ENCODE data around the gene STK24. TPM values are rescaled to one million over a fixed set of nuclear protein-coding genes. Genes with fewer than 3 reads are reported as not detected.

The STK24 gene
- total RNA-seq, 1 donor from 2014 or later, result 139 TPM

DNA sequence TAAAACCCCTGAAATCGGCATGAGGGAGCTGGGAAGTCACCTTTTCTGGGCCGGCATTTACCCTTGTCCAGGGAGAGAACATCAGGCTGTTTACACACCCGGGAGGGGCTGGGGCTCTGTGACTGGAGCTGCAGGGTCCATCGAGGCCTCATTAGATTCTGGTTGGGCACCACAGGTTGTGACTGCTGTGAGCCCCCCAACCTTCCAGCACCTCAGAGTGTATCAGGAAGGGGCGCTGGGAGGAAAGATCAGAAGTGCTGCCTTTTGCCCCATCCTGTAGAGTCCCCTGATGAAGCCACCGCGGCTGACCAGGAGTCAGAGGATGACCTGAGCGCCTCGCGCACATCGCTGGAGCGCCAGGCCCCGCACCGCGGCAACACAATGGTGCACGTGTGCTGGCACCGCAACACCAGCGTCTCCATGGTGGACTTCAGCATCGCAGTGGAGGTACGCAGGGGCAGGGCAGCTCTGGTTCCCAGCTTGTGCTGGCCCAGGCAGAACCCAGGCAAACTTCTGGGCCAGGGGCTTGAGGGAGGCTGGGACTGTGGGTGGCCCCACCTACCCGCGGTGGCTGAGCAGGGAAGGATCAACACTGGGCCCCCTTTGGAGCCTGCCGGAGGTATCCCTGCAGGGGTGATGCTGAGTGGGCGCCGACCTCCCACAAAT lies 136.4 kb downstream of the STK24 start:
- H3K27ac Mint-ChIP-seq (ENCODE audit: unreplicated experiment), result no peak overlapping the region
- TF ChIP-seq CTCF (IDR thresholded peaks at IDR 0.05), result no peak
- peaks cover 50% of the 10 kb centered on the region for H3K36me3 Mint-ChIP-seq (ENCODE audit: unreplicated experiment)
- peaks cover 25% of the 10 kb centered on the region for H3K4me1 Mint-ChIP-seq (ENCODE audit: unreplicated experiment)
- DNase-seq (ENCODE audit: extremely low spot score, unreplicated experiment), result no peak
- no peak overlapping the region for H3K4me3 Mint-ChIP-seq (ENCODE audit: unreplicated experiment)
- no peaks in the 10 kb centered on the region for H3K27me3 Mint-ChIP-seq (ENCODE audit: unreplicated experiment)
- no peaks in the 10 kb centered on the region for H3K9me3 Mint-ChIP-seq (ENCODE audit: unreplicated experiment)

- H3K4me1 Mint-ChIP-seq (ENCODE audit: unreplicated experiment), result peaks cover 20% of the 10 kb centered on the region
- H3K9me3 Mint-ChIP-seq (ENCODE audit: unreplicated experiment), result no peaks in the 10 kb centered on the region
- H3K27ac Mint-ChIP-seq (ENCODE audit: unreplicated experiment), result no peak overlapping the region
- peaks cover 55% of the 10 kb centered on the region for H3K36me3 Mint-ChIP-seq (ENCODE audit: unreplicated experiment)
- H3K4me3 Mint-ChIP-seq (ENCODE audit: unreplicated experiment), result no peak overlapping the region
- TF ChIP-seq CTCF (IDR thresholded peaks at IDR 0.05), result no peak
- DNase-seq (ENCODE audit: extremely low spot score, unreplicated experiment), result no peak
- no peaks in the 10 kb centered on the region for H3K27me3 Mint-ChIP-seq (ENCODE audit: unreplicated experiment)
Measured at GRCh38 chr13:98439896-98440295, 137.0 kb downstream of the STK24 start.

DNA sequence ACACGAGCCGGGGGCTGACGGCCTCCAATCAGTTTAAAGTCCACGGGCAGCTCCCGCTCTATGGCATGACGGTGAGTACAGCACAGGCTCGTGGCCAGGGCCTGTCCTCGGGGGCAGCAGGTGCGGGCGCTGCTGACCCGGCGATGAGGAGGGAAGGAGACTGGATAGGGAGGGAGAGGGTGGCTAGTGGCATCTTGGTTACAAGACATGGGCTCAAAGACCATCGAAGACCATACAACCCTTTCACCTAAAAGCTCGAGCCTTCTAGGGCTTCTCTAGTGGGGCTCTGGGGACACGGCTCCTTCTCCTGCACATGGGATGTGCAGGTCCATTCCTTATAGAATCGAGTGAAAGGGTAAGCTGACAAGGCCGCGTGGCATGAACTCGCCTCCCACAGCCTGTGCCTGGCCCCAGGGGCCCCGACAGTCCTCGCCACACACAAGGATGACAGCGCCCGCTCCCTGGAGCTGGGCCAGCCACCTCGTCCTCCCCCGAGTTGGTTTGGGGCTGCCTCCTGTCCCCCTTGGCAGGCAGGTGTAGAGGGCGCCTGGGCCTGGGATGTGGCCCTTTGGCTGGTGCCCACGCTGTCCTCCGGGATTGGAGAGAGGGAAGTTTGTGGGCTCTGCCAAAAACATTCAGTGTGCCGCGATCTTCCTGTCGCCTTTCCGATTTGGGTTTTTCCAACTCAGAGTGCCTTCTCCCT lies 137.6 kb downstream of the STK24 start:
- TF ChIP-seq CTCF (IDR thresholded peaks at IDR 0.05), result no peak
- Mint-ChIP-seq H3K9me3 (ENCODE audit: unreplicated experiment) (no peaks in the 10 kb centered on the region), H3K27me3 (ENCODE audit: unreplicated experiment) (no peaks in the 10 kb centered on the region), H3K27ac (ENCODE audit: unreplicated experiment) (no peak overlapping the region), H3K4me1 (ENCODE audit: unreplicated experiment) (peaks cover 16% of the 10 kb centered on the region), H3K4me3 (ENCODE audit: unreplicated experiment) (no peak overlapping the region), H3K36me3 (ENCODE audit: unreplicated experiment) (peaks cover 55% of the 10 kb centered on the region)
- DNase-seq (ENCODE audit: extremely low spot score, unreplicated experiment), result no peak

- no peaks in the 10 kb centered on the region for H3K27me3 Mint-ChIP-seq (ENCODE audit: unreplicated experiment)
- DNase-seq (ENCODE audit: extremely low spot score, unreplicated experiment), result no peak
- no peaks in the 10 kb centered on the region for H3K9me3 Mint-ChIP-seq (ENCODE audit: unreplicated experiment)
- TF ChIP-seq CTCF (IDR thresholded peaks at IDR 0.05), result no peak
- H3K27ac Mint-ChIP-seq (ENCODE audit: unreplicated experiment), result no peak overlapping the region
- H3K4me1 Mint-ChIP-seq (ENCODE audit: unreplicated experiment), result peaks cover 10% of the 10 kb centered on the region
- peaks cover 57% of the 10 kb centered on the region for H3K36me3 Mint-ChIP-seq (ENCODE audit: unreplicated experiment)
- no peak overlapping the region for H3K4me3 Mint-ChIP-seq (ENCODE audit: unreplicated experiment)
Measured at GRCh38 chr13:98438246-98439125, 138.4 kb downstream of the STK24 start.

Data from osteocyte (in vitro differentiated cells).